ENCODE data around the gene TYRO3. TPM values are rescaled to one million over a fixed set of nuclear protein-coding genes. Genes with fewer than 3 reads are reported as not detected.
"Not testable (repeated sequence)": the region's sequence is repeated elsewhere in the genome, so short reads cannot be mapped to it uniquely, and the experiment has no call there.

The TYRO3 gene
- polyA plus RNA-seq, 1 donor = 15.9 TPM

GRCh38 chr15:41573396-41573795 lies 14.4 kb downstream of the TYRO3 start:
- DNase-seq (ENCODE audit: low read depth) = no peak

GRCh38 chr15:41574158-41574557 lies 15.1 kb downstream of the TYRO3 start:
- no peak for DNase-seq (ENCODE audit: low read depth)

DNA sequence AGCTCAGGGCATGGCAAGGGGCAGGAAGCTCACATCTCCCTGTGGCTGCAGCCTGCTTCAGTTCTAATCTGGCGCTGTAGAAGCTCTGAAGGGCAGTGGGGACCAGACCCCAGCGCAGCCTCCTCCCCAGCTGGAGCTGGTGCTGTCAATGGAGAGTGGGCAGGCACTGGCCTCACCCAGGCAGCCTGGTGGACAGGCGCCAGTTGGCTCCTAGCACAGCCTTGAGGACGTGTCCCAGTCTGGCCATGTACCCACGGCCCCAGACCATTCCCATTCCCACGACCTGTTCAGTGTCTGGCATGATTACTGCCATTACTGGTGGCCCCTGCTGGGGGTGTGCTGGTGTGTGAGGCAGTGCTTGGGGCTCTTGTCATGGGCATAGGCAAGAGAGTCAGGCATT lies 16.3 kb downstream of the TYRO3 start:
- no peak for DNase-seq (ENCODE audit: low read depth)

DNA sequence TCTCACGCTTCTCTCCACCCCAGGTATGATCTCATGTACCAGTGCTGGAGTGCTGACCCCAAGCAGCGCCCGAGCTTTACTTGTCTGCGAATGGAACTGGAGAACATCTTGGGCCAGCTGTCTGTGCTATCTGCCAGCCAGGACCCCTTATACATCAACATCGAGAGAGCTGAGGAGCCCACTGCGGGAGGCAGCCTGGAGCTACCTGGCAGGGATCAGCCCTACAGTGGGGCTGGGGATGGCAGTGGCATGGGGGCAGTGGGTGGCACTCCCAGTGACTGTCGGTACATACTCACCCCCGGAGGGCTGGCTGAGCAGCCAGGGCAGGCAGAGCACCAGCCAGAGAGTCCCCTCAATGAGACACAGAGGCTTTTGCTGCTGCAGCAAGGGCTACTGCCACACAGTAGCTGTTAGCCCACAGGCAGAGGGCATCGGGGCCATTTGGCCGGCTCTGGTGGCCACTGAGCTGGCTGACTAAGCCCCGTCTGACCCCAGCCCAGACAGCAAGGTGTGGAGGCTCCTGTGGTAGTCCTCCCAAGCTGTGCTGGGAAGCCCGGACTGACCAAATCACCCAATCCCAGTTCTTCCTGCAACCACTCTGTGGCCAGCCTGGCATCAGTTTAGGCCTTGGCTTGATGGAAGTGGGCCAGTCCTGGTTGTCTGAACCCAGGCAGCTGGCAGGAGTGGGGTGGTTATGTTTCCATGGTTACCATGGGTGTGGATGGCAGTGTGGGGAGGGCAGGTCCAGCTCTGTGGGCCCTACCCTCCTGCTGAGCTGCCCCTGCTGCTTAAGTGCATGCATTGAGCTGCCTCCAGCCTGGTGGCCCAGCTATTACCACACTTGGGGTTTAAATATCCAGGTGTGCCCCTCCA lies 19.1 kb downstream of the TYRO3 start:
- no peak for DNase-seq (ENCODE audit: low read depth)

- no peak for DNase-seq (ENCODE audit: low read depth)
Observed at GRCh38 chr15:41578736-41579383, 19.8 kb downstream of the TYRO3 start.

GRCh38 chr15:41581110-41581509 lies 22.1 kb downstream of the TYRO3 start:
- no peak for DNase-seq (ENCODE audit: low read depth)

DNA sequence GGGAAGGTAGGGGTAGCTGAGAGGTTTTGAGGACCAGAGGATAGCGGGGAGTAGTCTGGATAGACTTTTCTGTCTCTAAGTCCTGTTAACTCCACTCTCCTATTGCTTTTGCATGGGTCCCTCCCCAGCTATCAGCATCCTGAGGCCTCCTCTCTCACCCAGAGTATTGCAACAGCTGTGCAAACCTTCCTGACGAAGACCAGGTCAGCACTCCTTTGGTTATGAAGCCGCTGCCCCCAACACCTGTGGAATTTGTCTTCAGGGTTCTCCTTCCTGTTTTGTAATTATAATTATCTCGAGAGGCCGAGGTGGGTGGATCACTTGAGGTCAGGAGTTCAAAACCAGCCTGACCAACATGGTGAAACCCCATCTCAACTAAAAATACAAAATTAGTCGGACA lies 24.8 kb downstream of the TYRO3 start:
- DNase-seq (ENCODE audit: low read depth) = no peak

DNA sequence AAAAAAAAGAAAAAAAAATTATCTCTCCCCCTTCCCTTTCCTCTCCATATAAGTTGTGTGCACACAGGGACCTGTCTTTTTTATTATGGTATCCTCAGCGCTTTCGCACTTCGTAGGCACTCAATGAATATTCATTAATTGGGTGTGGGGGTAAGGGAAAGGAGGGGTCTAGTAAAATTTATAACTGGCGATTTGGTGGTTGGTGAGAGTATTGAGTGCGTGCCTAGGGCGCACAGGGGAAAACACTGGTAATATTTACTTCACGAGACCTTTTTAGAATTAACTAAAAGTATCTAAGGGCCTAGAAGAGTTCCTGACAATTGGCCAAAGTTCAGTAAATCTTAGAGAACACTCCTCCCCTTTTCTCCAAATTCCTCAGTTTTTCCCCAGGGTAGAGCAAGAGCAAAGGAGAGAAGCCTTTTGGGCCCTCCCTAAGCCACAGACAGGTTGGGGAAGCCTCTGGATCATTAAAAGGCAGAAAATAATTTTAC lies 25.7 kb downstream of the TYRO3 start:
- no peak for DNase-seq (ENCODE audit: low read depth)

DNA sequence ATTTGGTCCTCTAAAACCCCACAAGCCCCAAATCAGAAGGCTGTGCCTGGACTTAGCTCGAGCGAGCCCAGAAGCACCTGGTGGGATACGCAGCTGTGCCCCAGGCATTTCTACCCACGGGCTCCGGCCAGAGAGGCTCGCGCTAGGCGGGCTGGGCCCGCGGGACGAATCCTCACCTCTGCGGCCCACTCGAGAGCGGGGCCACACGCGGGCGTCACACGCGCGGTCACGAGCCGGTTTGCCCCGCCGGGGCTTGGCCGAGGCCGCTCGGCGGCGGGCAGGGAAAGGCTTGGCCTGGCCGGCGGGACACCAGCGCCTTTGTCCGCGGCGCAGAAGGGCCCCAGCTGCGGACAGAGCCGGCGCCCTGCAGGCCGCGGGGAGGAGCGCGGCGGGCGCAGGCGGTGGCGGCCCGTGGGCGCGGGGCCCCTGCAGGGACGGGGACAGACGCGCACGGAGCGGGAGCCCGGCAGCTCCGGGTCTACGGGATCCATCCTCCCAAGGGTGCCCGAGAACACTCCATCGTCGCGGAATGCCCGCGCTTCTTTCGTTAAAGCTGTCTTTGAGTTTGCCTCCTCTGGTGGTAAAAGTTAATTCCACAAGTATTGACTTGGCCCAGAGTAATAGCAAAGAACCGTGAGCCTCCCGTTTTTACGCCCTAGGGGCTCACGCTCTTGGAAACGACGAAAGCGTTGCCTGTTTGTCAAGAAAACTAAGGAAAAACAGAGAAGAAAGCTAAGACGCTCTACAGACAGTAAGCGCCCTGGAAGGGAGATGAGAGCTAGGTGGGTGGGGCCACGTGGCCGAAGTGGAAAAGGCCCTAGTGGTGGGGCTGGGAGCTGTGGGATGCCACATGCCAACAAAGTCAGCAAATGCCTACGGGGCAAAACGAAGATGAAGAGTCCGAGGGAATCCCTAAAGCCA lies 26.4 kb downstream of the TYRO3 start:
- DNase-seq (ENCODE audit: low read depth) = no peak

DNA sequence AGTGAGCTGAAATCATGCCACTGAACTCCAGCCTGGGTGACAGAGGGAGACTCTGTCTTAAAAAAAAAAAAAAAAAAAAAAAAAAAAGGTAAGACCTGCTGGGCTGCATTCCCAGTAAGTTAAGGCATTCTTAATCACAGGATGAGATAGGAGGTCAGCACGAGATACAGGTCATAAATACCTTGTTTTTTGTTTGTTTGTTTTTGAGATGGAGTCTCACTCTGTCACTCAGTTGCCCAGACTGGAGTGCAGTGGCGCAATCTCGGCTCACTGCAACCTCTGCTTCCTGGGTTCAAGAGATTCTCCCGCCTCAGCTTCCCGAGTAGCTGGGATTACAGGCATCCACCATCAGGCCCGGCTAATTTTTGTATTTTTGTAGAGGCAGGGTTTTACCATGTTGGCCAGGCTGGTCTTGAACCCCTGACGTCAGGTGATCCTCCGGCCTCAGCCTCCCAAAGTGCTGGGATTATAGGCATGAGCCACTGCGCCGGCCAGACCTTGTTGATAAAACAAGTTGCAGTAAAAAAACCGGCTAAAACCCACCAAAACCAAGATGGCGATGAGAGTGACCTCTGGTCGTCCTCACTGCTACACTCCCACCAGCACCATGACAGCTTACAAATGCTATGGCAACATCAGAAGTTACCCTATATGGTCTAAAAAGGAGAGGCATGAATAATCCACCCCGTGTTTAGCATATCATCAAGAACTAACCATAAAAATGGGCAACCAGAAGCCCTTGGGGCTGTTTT lies 27.7 kb downstream of the TYRO3 start:
- not testable (repeated sequence) for DNase-seq (ENCODE audit: low read depth)

GRCh38 chr15:41589018-41589417 lies 30.0 kb downstream of the TYRO3 start:
- DNase-seq (ENCODE audit: low read depth) = not testable (repeated sequence)

DNA sequence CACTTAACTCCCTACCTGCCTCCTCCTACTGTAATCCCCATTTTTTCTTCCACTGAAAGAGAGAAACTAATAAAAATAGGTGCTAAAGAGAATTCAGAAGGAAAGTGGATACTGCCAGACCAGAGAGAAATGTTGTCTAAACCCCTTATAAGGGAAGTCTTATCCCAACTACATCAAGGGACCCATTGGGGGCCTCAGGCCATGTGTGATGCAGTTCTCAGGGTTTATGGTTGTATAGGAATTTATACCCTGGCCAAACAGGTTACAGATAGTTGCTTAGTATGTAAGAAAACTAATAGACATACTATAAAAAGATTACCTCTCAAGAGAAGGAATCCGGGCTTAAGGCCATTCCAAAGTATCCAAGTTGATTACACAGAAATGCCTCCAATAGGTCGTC lies 30.6 kb downstream of the TYRO3 start:
- not testable (repeated sequence) for DNase-seq (ENCODE audit: low read depth)

DNA sequence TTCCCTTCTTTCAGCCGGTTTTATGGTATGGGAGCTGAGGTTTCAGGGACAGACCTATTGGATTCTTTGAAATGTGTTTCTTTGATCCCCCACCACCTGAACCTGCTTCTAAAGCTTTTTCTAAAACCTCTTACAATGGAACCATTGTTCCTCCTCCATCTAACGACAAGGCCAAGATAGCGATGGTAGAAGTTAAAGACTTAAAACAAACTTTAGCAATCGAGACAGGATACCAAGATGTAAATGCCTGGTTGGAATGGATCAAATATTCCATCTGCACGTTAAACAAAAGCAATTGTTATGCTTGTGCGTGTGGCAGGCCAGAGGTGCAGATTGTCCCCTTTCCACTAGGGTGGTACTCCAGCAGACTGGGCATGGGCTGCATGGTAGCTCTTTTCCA lies 32.2 kb downstream of the TYRO3 start:
- not testable (repeated sequence) for DNase-seq (ENCODE audit: low read depth)

GRCh38 chr15:41592718-41593117 lies 33.7 kb downstream of the TYRO3 start:
- DNase-seq (ENCODE audit: low read depth) = not testable (repeated sequence)

- DNase-seq (ENCODE audit: low read depth) = no peak
Observed at GRCh38 chr15:41594801-41595746, 36.1 kb downstream of the TYRO3 start.

GRCh38 chr15:41596972-41597371 lies 38.0 kb downstream of the TYRO3 start:
- DNase-seq (ENCODE audit: low read depth) = no peak

GRCh38 chr15:41597787-41598186 lies 38.8 kb downstream of the TYRO3 start:
- no peak for DNase-seq (ENCODE audit: low read depth)

DNA sequence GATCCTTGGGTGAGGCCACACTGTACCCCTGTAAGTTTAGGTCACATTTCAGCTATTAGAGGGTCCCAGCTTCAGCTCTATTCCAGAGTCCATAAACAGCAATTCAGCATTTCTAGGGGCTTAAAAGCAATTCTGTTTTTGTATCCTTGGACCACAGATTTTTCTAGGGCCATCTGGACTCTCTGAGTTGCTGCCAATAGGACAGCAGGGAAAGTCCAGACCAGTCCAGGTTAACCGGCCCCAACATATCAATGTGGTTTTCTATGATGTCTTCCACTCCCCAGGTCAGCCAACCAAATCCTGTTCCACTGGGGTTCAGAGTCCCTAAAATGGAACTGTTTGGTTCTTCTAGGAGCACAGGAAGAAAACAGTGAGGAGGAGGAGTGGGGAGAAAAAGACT lies 40.0 kb downstream of the TYRO3 start:
- DNase-seq (ENCODE audit: low read depth) = no peak

GRCh38 chr15:41603411-41603935 lies 44.5 kb downstream of the TYRO3 start:
- DNase-seq (ENCODE audit: low read depth) = no peak
